NCI-H2227 treated with DMSO at 0.1 percent for 48 hours (cell line): ENCODE measurements around the gene SCRT2.
"Not testable (repeated sequence)": the region's sequence is repeated elsewhere in the genome, so short reads cannot be mapped to it uniquely, and the experiment has no call there.

ENCODE experiments used
- DNase-seq: peaks from one replicate; lab custom pipeline; 2025; lab: John Stamatoyannopoulos, UW

SCRT2 gene

GRCh38 chr20:653110-653589, 22.5 kb downstream of the SCRT2 start, which contains the start of gene SRXN1:
Gene SRXN1, minus strand, starts transcription at chr20:653200. Its CDS starts 15 bp downstream, at chr20:653185.
- DNase-seq: peak; percentile 40

- no peak for DNase-seq
Observed at GRCh38 chr20:652615-653109, 22.9 kb downstream of the SCRT2 start.

DNA sequence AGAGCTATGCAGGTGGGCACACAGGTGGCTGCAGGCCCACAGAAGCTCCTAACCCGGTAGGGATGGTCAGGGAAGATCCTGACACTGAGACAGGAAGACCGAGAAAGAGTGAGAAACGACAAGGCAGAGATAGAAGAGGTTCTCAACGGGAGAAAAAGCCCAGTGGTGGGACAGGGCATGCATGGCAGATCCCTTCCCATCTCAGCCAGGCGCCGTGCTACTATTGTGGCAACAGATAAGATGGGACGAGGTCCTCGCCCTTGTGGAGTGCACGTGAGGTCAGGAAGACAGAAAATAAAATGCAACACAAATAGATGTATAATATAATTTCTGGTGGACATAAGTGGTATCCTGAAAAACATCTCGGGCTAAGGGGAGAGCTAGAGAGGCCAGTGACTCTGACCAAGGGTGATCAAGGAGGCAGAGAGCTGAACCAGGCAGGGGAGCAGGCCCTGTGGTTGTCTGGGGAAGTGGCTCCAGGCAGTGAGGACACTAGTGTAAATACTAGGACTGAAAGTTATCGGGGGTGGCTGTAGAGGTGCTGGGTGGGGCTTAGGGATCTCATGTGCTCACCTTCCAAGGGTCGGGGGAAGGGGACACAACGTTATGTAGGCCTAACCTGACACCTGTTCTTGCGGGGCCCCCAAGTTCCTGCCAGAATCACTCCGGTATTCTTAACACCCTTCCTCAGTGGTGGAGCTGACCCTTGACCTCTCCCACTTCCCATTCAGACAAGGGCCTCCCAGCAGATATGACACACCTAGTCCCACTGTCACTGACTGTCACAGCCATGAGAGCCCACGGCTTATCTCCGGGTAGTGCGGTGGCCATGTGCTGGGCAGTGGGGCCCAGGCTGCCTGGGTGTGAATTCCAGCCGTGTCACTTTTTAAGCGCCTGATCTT, 23.6 kb downstream of the SCRT2 start:
- DNase-seq: no peak

DNA sequence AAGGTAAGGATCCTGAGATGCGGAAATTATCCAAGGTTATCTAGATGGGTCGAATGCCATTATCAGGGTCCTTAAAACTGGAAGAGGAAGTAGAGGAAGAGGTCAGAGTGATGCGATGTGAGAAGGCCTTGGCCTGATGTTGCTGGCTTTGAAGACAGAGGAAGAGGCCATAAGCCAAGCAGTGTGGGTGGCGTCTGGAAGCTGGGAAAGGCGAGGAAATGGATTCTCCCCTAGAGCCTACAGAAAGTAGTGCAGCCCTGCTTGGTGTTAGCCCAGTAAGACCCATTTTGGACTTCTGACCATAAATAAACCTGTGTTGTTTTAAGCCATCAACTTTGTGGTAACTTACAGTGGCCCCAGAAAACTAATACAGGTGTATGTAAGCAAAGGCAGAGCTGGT, 24.6 kb downstream of the SCRT2 start:
- DNase-seq: no peak

- DNase-seq: no peak
Observed at GRCh38 chr20:650281-650680, 25.3 kb downstream of the SCRT2 start.

DNA sequence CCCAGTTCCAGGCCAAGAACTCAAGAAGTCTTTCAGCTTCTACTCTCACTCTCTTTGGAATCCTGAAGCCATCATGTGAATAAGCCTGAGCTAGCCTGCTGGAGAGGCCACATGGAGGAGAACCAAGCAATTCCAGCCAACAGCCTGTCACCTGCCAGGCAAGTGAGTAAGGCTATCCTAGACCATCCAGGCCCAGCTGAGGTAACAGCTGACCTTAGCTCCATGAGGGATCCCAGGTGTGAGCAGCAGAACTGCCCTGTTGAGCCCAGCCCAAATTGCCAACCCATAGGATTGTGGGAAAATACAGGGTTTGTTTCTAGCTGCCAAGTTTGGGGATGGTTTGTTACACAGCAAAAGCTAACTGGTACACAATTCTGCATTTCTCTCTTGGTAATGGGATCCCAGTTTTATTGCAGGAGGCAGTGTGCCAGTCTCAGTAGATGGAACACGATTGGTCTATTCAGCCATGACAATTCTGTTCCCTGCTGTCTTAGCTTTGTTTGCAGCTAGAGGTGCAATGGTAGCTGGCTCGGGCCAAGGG, 28.1 kb downstream of the SCRT2 start:
- DNase-seq: no peak

- no peak for DNase-seq
Observed at GRCh38 chr20:646868-647233, 28.8 kb downstream of the SCRT2 start.

- DNase-seq: no peak
Observed at GRCh38 chr20:646107-646867, 29.3 kb downstream of the SCRT2 start.

DNA sequence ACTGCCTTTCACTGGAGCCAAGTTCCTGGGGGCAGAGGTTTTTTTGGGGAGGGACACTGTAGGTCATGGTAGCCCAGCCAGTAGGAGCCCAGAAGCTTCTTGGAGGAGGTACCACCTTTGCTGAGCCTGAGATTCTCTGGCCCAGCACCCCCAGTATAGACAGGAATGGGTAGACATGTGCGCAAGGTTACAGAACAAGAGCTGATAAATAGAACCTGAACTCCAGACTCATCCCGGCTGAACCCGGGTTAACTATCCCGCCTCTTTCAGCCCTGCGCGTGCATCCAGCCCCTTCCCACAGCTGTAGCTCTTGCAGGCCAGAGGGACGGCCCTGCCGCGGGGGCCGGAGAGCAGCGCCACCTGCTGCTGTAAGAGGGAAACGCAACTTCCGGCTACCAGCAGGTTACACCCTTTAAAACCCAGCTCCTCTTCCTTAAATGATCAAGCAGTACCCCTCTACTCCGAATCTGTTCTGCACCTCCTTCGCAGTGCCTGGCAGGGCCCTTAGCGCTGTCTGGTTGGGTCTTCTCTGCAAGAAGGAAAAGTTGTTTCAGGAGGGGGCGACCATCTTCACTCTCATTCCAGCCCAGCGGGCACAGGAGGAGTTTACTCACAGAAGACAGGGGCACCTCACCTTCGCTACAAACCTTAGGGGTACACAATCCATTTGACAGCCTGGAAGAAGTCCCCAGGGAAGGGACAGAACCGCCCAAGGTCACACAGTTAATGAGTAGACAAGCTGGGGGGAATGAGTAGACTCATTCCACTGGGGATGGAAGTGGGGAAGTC, 30.1 kb downstream of the SCRT2 start:
- peak; percentile 53 for DNase-seq

DNA sequence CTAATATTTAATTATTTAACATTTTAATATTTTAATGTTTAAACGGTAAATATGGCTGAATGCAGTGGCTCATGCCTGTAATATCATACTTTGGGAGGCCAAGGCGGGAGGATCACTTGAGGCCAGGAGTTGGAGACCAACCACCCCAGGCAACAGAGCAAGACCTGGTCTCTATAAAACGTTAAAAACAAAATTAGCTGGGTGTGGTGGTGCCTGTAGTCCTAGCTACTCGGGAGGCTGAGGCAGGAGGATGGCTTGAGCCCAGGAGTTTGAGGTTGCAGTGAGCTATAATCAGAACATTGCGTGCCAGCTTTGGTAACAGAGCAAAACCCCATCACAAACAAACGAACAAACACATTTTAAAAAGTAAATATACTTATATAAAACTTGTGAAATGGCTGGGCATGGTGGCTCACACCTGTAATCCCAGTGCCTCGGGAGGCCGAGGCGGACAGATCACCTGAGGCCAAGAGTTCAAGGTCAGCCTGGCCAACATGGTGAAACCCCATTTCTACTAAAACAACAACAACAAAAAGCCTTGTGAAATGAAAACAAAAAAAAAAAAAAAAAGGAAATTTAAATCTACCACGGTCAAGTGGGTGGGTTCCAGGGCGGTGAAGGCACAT, 30.8 kb downstream of the SCRT2 start:
- DNase-seq: no peak

DNA sequence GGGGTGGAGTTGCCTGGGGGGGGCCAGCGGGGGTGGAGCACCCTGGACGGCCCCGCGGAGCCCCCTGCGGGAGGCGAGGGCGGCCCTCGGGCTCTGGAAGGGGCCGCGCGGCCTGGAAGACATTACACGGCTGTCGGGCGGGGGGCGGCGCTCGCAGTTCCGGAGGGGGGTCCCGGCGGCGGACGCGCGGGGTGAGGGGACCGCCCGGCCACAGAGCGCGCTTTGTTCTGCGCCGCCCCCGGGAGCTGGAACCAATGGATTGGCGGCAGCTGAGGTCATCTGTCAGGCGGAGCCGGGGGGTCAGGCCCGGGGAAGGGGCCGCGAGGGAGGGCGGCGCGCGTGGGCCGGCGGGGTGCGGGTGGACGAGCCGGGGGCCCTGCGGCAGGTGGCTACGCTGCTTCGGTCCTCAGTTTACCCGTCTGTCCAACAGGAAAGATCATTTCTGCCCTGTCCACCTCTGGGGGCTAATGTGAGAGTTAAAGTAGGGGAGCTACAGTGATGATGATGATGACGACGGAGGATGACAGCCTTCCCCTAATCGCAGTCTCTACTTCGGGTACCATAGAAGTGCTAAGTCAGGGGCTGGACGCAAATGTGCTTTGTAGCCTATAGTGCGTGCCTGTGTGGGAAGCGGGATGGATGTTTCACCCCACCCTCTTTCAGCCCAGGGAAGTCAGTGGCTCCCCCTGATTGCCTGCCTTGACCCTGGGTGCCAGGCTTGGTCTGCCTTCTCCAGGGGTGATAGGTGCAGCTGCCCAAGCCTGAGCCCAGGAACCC, 33.0 kb downstream of the SCRT2 start:
- DNase-seq: no peak

GRCh38 chr20:642013-642397, 33.6 kb downstream of the SCRT2 start:
- not testable (repeated sequence) for DNase-seq

- DNase-seq: no peak
Observed at GRCh38 chr20:641516-641875, 34.1 kb downstream of the SCRT2 start.

GRCh38 chr20:640674-641515, 34.7 kb downstream of the SCRT2 start:
- no peak for DNase-seq

DNA sequence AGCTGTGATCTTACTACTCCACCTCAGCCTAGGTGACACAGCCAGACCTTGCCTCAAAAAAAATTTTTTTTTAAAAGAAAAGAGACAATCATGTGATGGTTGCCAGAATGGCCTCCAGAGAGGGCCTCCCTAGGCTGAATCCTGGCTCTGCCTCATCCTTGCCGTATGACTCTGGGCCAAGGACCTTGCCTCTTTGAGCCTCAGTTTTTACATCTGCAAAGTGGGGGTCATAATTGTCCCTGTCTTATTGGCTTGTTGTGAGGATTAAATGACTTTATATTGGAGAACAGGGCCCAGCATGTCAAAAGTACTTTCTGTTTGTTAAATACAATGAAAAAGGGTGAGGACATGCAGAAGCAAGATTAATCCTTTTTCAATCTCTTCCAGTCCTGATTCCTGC, 37.0 kb downstream of the SCRT2 start:
- DNase-seq: no peak

DNA sequence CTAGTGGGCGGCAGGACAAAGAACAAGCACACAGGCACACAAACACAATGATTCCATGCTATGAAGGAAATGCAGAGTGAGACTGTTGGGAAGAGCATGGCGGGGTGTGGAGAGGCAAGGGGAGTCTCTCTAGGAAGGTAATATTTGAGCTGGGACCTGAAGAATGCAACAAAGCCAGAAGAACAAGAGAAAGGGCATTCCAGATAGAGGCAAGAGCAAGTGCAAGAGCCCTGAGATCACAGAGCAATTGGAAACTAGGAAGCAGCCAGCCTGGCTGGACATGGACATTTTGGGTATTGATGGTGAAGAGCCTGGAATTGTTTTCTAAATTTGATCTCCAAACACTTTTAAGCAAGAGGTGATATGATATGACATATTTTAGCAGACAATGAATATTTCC, 38.0 kb downstream of the SCRT2 start:
- no peak for DNase-seq

- no peak for DNase-seq
Observed at GRCh38 chr20:635893-636338, 39.7 kb downstream of the SCRT2 start.

- DNase-seq: no peak
Observed at GRCh38 chr20:635028-635892, 40.3 kb downstream of the SCRT2 start.
